GM19035 (cell line): ENCODE measurements around the gene SERPINB6.
"Not testable (repeated sequence)": the region's sequence is repeated elsewhere in the genome, so short reads cannot be mapped to it uniquely, and the experiment has no call there.

Source experiments
- ATAC-seq: cut with Tn5 transposase; IDR thresholded peaks from one replicate; pipeline ENCODE4 v1.9.1; 2021; ENCODE audit not compliant: unreplicated experiment

SERPINB6 gene

DNA sequence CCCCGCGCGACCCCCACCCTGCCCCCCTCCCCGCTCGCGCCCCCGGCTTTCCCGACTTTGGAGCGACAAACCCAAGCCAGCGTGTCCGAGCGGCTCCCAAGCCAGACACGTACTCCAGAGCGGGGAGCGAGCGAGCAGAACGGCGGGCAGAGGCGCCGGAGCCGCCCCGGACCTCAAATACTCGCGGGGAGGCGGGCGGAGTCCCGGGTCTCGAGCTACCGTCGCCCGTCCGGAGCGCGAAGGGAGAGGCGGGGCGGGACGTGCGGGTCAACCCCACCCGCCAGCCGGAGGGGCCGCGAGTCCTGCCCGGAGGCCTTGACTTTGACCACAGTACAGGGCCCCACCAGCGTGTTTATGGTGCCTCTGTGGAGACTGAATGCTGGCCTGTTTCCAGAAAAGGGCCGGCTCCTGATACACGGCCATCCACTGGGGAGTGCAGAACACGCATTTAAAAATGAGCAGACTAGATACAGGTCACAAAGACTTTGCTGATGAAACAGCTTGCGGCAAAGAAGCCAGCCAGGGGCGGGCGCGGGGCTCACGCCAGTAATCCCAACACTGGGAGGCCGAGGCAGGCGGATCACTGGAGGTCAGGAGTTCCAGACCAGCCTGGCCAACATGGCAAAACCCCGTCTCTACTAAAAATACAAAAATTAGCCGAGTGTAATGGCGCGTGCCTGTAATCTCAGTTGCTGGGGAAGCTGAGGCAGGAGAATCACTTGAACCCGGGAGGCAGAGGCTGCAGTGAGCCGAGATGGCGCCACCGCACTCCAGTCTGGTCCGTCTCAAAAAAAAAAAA, at the start of gene SERPINB6:
Gene SERPINB6, minus strand, starts transcription at position 148 of the 799 bp plus-strand sequence. CDS start 12,235 bp downstream, outside the sequence.
- peak; percentile 41 for ATAC-seq

DNA sequence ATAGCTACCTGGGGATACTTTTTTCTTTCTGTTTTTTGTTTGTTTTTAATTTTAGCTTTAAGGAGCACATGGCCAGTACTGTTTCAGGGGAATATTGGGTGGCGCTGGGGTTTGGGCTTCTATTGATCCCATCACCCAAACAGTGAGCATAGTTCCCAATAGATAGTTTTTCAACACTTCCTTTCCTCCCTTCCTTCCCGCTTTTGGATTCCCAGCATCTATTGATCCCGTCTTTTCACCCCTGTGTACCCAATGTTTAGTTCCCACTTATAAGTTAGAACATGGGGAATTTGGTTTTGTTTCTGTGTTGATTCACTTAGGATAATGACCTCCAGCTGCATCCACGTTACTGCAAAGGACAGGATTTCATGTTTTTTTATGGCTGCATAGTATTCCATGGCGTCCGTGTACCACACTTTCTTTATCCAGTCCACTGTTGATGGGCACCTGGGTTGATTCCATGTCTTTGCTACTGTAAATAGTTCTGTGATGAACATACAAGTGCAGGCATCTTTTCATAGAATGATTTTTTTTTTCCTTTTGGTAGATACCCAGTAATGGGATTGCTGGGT, 48.5 kb upstream of the SERPINB6 start:
- ATAC-seq = no peak

- ATAC-seq = no peak
Measured at GRCh38 chr6:3019065-3019464, 47.7 kb upstream of the SERPINB6 start.

DNA sequence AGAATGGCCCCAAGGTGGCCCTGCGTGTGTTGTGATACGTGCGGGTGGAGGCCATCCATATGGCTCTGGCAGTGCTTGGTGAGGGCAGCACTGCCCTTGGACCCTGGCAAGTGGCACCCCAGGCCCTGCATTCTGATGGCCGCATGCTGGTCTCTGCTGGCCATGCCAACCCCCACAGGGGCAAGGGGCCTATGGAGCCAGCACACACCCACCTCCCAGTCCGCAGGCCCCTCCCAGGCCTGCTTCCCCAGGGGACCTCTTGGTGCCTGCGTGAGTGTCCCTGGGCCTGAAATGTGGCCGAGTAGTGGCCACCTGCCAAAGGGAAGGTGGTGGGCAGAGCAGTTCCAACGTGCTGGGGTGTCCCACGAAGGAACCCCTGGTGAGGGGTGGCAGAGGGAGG, 45.9 kb upstream of the SERPINB6 start:
- ATAC-seq = no peak

- ATAC-seq = no peak
Measured at GRCh38 chr6:3016473-3017280, 45.3 kb upstream of the SERPINB6 start.

DNA sequence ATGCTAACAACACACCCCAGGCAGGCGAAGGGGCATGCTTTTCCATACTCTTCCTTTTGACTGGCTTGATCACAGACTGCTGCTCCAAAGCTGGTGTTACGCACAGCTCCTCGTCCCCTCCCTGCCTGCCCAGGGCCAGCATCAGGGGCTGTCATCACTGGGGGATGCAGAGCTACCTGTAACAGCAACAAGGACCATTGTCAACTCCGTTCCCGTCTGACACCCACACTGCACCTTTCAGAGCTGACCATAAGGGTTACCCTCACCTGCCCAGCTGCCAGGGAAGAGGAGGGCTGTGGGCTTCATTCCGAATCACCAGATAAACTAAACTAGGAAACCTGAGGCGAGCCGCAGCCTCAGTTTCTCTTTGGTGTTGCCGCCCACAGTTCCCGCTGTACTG, 43.8 kb upstream of the SERPINB6 start:
- ATAC-seq = no peak

DNA sequence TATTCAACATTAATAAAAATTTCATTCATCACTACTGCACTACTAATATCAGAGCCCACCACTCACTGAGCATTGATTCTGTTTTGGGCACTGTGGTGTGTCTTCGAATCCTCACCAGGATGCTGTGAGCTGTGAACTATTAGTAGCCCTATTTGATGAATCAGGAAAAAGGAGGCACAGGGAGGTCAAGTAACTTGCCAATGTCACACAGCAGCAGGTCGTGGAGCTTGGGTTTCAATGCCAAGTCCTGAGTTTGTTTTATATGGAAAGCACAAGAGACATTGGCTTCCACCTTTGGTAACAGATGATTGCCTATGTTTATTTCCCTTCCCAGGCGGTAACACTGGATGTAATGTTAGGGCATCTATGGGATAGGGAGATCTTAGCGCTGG, 43.3 kb upstream of the SERPINB6 start:
- ATAC-seq = no peak

DNA sequence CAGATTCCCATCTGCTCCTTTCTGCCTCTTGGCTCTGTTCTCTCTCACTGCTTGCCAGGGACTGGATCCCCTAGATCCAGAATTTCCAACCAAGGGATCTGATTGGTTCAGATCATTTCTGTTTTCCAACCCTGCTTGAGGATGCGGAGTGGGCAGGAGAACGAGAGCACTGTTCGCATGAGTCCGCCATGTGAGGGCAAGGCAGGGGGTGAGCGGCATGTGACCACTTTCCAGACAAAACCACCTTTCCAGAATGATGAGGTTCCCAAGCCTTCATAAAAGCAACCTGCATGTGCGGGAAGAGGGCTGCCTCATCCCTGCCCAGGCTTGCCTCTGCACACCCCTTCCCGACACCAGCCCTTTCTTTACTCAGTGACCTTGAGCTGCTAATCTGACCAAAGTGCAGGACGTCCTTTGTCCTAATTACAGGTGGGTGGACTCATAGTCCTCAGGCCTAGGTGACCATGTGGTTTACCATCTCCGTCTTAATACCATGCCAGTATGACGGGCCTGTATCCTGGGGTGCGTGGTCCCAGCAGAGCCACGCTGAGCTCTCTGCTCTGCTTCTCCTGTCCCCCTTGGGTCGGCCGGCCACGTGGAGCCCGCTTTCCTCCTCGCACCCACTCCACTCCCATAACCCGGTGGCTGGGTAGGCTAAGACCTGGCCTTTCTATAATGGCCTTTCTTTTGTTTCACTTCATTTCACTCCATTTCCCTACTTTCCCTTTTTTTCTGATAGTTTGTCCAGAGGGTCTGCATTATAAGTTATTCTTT, 42.7 kb upstream of the SERPINB6 start:
- no peak for ATAC-seq

DNA sequence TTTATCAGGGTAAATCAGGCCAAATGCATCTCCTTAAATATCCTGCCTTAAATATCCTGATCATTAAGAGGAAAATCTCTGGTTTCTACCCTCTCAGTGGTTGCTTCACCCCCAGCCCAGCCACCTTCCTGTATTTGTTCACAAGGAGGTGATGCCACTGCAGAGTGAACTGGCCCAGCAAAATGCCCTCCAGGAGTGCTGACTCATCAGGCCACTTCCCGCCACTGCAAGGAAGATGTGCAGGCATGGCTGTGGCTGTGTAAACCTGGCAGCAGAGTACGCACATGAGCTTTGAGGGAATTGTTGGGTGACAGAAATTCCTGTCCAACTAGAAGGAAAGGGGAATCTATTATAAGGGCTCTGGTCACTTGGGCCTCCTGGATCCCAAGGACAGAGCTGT, 42.1 kb upstream of the SERPINB6 start:
- no peak for ATAC-seq

- no peak for ATAC-seq
Measured at GRCh38 chr6:3011592-3011991, 40.2 kb upstream of the SERPINB6 start.

GRCh38 chr6:3011158-3011557, 39.8 kb upstream of the SERPINB6 start:
- no peak for ATAC-seq

GRCh38 chr6:3009930-3010329, 38.6 kb upstream of the SERPINB6 start:
- ATAC-seq = no peak

DNA sequence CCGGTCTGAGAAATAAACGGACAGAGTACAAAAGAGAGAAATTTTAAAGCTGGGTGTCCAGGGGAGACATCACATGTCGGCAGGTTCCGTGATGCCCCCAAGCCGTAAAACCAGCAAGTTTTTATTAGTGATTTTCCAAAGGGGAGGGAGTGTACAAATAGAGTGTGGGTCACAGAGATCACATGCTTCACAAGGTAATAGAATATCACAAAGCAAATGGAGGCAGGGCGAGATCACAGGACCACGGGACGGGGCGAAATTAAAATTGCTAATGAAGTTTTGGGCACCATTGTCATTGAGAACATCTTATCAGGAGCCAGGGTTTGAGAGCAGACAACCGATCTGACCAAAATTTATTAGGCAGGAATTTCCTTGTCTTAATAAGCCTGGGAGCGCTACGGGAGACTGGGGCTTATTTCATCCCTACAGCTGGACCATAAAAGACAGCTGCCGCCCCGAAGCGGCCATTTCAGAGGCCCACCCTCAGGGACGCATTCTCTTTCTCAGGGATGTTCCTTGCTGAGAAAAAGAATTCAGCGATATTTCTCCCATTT, 37.4 kb upstream of the SERPINB6 start:
- not testable (repeated sequence) for ATAC-seq

DNA sequence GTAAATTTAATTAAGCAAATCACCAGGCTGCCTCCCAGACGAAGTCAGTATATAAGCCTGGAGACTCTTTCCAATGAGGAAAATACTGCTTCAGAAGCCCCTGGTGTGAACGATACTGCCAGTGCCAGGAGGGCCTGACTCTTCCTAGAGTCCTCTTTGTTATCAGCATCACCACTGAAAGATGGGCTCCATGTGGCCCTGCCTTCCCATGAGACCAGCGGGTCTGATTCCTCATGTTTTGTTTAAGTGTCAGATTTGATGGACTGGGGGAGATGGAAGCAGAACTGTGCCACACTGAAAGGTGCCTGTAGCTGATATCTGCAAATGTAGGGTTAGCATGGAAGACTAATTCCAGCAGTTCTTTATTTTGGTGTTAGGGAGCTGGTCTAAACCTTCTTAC, 36.2 kb upstream of the SERPINB6 start:
- no peak for ATAC-seq

GRCh38 chr6:3006476-3006875, 35.1 kb upstream of the SERPINB6 start:
- no peak for ATAC-seq

DNA sequence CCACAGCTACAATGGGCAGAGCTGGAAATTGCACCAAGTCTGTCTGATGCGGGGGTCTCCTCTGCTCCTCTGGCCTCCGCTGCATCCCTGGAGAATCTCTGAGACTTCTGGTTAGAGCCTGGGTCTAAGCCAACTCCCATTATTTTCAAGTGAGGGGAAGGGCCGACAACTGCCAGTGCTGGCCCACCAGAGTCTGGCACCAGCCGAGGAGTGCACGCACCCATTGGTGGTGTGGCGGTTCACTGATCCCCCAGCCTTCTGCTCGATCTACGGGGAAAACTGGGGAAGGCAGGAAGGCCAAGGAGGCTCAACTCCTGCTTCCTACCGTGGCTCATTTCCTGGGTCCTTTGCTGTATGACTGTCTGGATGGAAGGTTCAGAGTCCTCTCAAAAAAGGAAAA, 34.5 kb upstream of the SERPINB6 start:
- ATAC-seq = no peak

DNA sequence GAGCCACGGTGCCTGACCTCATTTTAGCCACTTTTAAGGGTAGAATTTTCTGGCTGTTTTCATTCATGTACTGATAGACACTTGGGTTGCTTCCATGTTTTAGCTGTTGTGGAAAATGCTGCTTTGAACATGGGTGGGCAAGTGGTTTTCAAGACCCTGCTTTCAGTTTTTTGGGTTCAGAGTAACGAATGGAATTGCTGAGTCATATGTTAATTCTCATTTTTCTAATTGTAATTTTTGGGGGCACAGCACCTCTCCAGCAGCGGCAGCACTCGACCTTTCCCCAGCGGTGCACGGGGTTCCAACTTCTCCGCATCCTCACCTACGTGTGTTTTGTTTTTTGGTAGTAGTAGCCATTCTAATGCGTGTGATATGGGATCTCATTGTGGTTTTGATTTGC, 33.7 kb upstream of the SERPINB6 start:
- no peak for ATAC-seq

GRCh38 chr6:3003226-3003625, 31.9 kb upstream of the SERPINB6 start:
- ATAC-seq = not testable (repeated sequence)

GRCh38 chr6:3001773-3002293, 30.5 kb upstream of the SERPINB6 start:
- ATAC-seq = no peak

- ATAC-seq = no peak
Measured at GRCh38 chr6:3001146-3001772, 29.9 kb upstream of the SERPINB6 start.
